CD14-positive monocyte (primary cell): ENCODE data around the gene NUP93. TPM values are rescaled to one million over a fixed set of nuclear protein-coding genes. Genes with fewer than 3 reads are reported as not detected.

Experiments used
- DNase-seq, 3 donors: peaks; one replicate each; pipeline ENCODE4 v3.0.0-alpha.2; 2011 to 2022
- H2AFZ ChIP-seq: 2 replicates; pipeline ENCODE4 v1.6.0; 2012; ENCODE audit warnings: mild to moderate bottlenecking, low read depth, low read length, inconsistent platforms; ENCODE audit not compliant: insufficient read depth, poor library complexity, severe bottlenecking
- H3K27ac ChIP-seq, 2 donors: 1 replicate in 1 of 2; 2 replicates in 1 of 2; pipeline ENCODE4 v1.5.1; 2012 to 2013; ENCODE audit warnings: low read length in 2 of 2, control low read depth in 1 of 2, inconsistent platforms in 1 of 2, low read depth in 1 of 2, mild to moderate bottlenecking in 1 of 2
- H3K27me3 ChIP-seq, 2 donors: one replicate each; pipeline versions ENCODE4 v1.6.0 to v1.6.1; 2011 to 2013; ENCODE audit warnings: low read length in 2 of 2; ENCODE audit not compliant: control insufficient read depth in 2 of 2, insufficient read depth in 2 of 2
- H3K36me3 ChIP-seq, 2 donors: replicated peaks in 1 of 2; 1 replicate in 1 of 2; 2 replicates in 1 of 2; pipeline versions ENCODE4 v1.5.1 to v1.6.1; 2012 to 2013; ENCODE audit warnings: low read length in 2 of 2, control low read depth in 1 of 2, inconsistent platforms in 1 of 2, mild to moderate bottlenecking in 1 of 2; ENCODE audit not compliant: insufficient read depth in 2 of 2, control insufficient read depth in 1 of 2
- H3K4me1 ChIP-seq, 2 donors: 1 replicate in 1 of 2; 2 replicates in 1 of 2; pipeline versions ENCODE4 v1.5.1 to v1.6.1; 2012 to 2013; ENCODE audit warnings: low read length in 2 of 2, control low read depth in 1 of 2, inconsistent platforms in 1 of 2, mild to moderate bottlenecking in 1 of 2, moderate library complexity in 1 of 2; ENCODE audit not compliant: insufficient read depth in 2 of 2, control insufficient read depth in 1 of 2
- H3K4me2 ChIP-seq: replicated peaks from 2 replicates; pipeline ENCODE3; 2012; ENCODE audit warnings: low read length, moderate library complexity, mild to moderate bottlenecking; ENCODE audit not compliant: poor library complexity, severe bottlenecking; ENCODE audit errors: extremely low read depth
- H3K4me3 ChIP-seq, 3 experiments: fragments of 200-600 bp in 1 of 3; sonication (generic) in 1 of 3; replicated peaks in 1 of 3; 1 replicate in 2 of 3; 2 replicates in 1 of 3; pipeline ENCODE4 v1.5.1; 2011 to 2013; ENCODE audit warnings: low read length in 3 of 3, mild to moderate bottlenecking in 3 of 3, control low read depth in 2 of 3, low read depth in 2 of 3, inconsistent platforms in 1 of 3, moderate library complexity in 1 of 3
- H3K79me2 ChIP-seq: 2 replicates; pipeline ENCODE4 v1.6.0; 2012; ENCODE audit warnings: mild to moderate bottlenecking, control low read depth, inconsistent platforms, low read length, moderate library complexity; ENCODE audit not compliant: insufficient read depth
- H3K9ac ChIP-seq: 2 replicates; pipeline ENCODE4 v1.6.0; 2017; ENCODE audit warnings: low read length, mild to moderate bottlenecking; ENCODE audit not compliant: insufficient read depth, poor library complexity, severe bottlenecking
- H3K9me3 ChIP-seq, 2 donors: replicated peaks in 1 of 2; 1 replicate in 1 of 2; 2 replicates in 1 of 2; pipeline versions ENCODE4 v1.5.1 to v1.6.1; 2012 to 2013; ENCODE audit warnings: low read length in 2 of 2, control low read depth in 1 of 2; ENCODE audit not compliant: control insufficient read depth in 1 of 2, insufficient read depth in 1 of 2
- H4K20me1 ChIP-seq: 2 replicates; pipeline ENCODE4 v1.6.0; 2012; ENCODE audit warnings: mild to moderate bottlenecking, low read length, control low read depth, moderate library complexity; ENCODE audit not compliant: insufficient read depth
- H3K27ac Mint-ChIP-seq, 7 donors: one replicate each; pipeline ENCODE4 v1.8.0; 2020; ENCODE audit warnings: mild to moderate bottlenecking in 7 of 7, mixed read lengths in 7 of 7, moderate library complexity in 6 of 7, inconsistent platforms in 2 of 7
- H3K27me3 Mint-ChIP-seq, 3 donors: one replicate each; pipeline ENCODE4 v1.8.0; 2021 to 2022; ENCODE audit warnings: low read depth in 3 of 3, mild to moderate bottlenecking in 3 of 3, mixed read lengths in 3 of 3, moderate library complexity in 3 of 3, inconsistent platforms in 1 of 3
- H3K36me3 Mint-ChIP-seq, 2 donors: one replicate each; pipeline ENCODE4 v1.8.0; 2020; ENCODE audit warnings: mixed read lengths in 2 of 2, inconsistent platforms in 1 of 2, mild to moderate bottlenecking in 1 of 2
- H3K4me1 Mint-ChIP-seq: one replicate; pipeline ENCODE4 v1.8.0; 2020; ENCODE audit warnings: mild to moderate bottlenecking, mixed read lengths
- H3K4me3 Mint-ChIP-seq, 2 donors: one replicate each; pipeline ENCODE4 v1.8.0; 2020; ENCODE audit warnings: mild to moderate bottlenecking in 2 of 2, mixed read lengths in 2 of 2, moderate library complexity in 1 of 2
- H3K9me3 Mint-ChIP-seq, 7 donors: one replicate each; pipeline ENCODE4 v1.8.0; 2020 to 2022; ENCODE audit warnings: mixed read lengths in 7 of 7, mild to moderate bottlenecking in 6 of 7, moderate library complexity in 6 of 7, inconsistent platforms in 2 of 7
- WGBS: methylation state at CpG from one replicate; pipeline ENCODE4 v1.1.5; 2013; ENCODE audit warnings: missing lambda C conversion rate; ENCODE audit not compliant: insufficient coverage; 5-methylcytosine and 5-hydroxymethylcytosine counted together
- intact Hi-C, 2 donors: fragments of 100-400 bp; cut with micrococcal nuclease; formaldehyde crosslinking; loops; one replicate each; pipeline versions ENCODE4 v1.15.0 to v1.15.1; 2023
- polyA plus RNA-seq, 3 donors: library from polyadenylated mRNA; depleted of rRNA in 1 of 3; unstranded in 2 of 3; stranded (reverse) in 1 of 3; fragments of 300-500 nt in 2 of 3; fragments of >200 nt in 1 of 3; fragmentation: Illumina TruSeq in 2 of 3; gene quantifications; 1 replicate in 2 of 3; 2 replicates in 1 of 3; pipeline ENCODE4 v1.2.3, GENCODE V29; 2012 to 2021
- TF ChIP-seq, protein P1 (sequence below): fragments of 200-600 bp; IDR thresholded peaks from one replicate; pipeline ENCODE4 v1.8.0; 2022; ENCODE audit warnings: antibody characterized with exemption, mild to moderate bottlenecking

NUP93 gene
- polyA plus RNA-seq, 3 donors: 46.6 to 77.7 (median 59.4) TPM

DNA sequence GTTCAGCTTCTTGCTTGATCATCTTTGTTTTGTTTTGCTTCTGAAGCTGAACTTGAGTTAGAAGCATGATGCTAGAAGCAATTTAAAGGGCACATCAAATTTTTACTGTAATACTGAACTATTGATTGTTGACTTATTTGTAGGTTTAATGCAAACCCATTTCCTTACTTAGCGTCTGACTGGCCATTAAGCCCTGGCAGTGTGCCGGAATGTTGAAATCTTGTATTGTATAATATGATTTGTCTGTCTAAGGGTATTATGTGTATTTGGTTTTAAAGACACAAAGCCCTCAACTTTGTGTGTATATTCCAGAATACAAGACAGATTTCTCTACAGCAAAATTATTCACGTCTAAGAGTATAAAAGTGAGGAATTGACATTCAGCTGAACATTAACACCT lies 39.7 kb downstream of the NUP93 start:
- no peak for DNase-seq
- no peak overlapping the region for H3K27ac Mint-ChIP-seq
- peaks cover 11% of the 10 kb centered on the region for H3K79me2 ChIP-seq

DNA sequence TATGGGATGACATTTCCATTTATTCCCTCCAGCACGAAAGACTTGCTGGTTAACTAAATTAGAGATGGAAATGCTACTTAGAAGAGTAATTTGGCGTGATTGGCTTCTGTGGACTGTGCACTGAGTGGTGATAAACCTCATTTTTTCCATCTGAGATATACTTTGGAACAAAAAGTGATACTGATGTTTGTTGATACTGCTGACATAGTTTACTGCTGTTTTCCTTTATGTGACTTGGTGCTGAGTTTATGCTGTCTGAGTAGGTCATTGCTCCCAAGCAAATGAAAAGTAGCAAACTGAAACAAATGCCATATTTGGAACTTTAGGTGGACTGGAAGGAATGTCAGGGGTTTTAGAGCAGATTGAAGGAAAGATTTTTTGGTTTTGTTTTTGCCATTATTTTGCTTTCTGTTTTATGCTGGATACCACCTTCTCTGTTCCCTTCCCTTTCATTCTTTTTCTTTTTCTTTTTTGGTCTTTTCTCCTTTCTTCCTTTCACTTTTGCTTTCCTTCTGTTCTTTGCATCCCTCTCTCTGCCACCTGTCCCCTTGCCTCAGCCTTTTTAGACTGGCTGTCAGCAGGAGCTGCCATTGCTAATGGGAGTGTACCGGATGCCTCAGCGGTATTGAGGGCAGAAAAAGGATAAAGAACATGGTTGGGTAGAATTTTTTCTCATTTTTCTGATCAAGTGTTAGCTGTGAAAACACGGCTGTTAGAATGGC lies 41.8 kb downstream of the NUP93 start:
- Histone ChIP-seq H3K4me3 (no peak overlapping the region), H3K4me2 (no peak overlapping the region), H4K20me1 (peaks cover 45% of the 10 kb centered on the region), H3K9me3 (no peaks in the 10 kb centered on the region), H3K9ac (no peak overlapping the region), H3K4me1 (peaks cover 3 to 4% of the 10 kb centered on the region in 2 donors), H3K27ac (no peak overlapping the region), H3K27me3 (no peaks in the 10 kb centered on the region), H2AFZ (no peak overlapping the region), H3K36me3 (peaks cover 3 to 16% of the 10 kb centered on the region in 2 donors), H3K79me2 (peaks cover 11% of the 10 kb centered on the region)
- Mint-ChIP-seq H3K27me3 (peaks cover 0 to 2% (median 0%) of the 10 kb centered on the region in 3 donors), H3K9me3 (no peaks in the 10 kb centered on the region), H3K4me1 (peaks cover 14% of the 10 kb centered on the region), H3K36me3 (peaks cover 10 to 21% of the 10 kb centered on the region in 2 donors), H3K27ac (peak overlapping the region in 3 of 7 donors; percentile 32 to 66 (median 33)), H3K4me3 (no peak overlapping the region)
- DNase-seq: no peak
- WGBS: 100% methylated on average over 2 of the region's 5 CpGs
- TF ChIP-seq, protein P1, sequence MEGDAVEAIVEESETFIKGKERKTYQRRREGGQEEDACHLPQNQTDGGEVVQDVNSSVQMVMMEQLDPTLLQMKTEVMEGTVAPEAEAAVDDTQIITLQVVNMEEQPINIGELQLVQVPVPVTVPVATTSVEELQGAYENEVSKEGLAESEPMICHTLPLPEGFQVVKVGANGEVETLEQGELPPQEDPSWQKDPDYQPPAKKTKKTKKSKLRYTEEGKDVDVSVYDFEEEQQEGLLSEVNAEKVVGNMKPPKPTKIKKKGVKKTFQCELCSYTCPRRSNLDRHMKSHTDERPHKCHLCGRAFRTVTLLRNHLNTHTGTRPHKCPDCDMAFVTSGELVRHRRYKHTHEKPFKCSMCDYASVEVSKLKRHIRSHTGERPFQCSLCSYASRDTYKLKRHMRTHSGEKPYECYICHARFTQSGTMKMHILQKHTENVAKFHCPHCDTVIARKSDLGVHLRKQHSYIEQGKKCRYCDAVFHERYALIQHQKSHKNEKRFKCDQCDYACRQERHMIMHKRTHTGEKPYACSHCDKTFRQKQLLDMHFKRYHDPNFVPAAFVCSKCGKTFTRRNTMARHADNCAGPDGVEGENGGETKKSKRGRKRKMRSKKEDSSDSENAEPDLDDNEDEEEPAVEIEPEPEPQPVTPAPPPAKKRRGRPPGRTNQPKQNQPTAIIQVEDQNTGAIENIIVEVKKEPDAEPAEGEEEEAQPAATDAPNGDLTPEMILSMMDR: no peak
- intact Hi-C loops: no loop called here

More for the DNA sequence above, 39.7 kb downstream of the NUP93 start:
- H3K27me3 ChIP-seq: no peaks in the 10 kb centered on the region
- Mint-ChIP-seq H3K27me3 (peaks cover 0 to 2% (median 0%) of the 10 kb centered on the region in 3 donors), H3K9me3 (no peaks in the 10 kb centered on the region), H3K36me3 (peaks cover 24 to 32% of the 10 kb centered on the region in 2 donors), H3K4me3 (no peak overlapping the region), H3K4me1 (peaks cover 11% of the 10 kb centered on the region)
- no peak overlapping the region for H2AFZ ChIP-seq
- intact Hi-C loops: no loop called here
- no peak overlapping the region for H3K4me3 ChIP-seq
- no peak overlapping the region for H3K27ac ChIP-seq
- H3K4me1 ChIP-seq: no peaks in the 10 kb centered on the region
- H3K9ac ChIP-seq: no peak overlapping the region
- no CpG with 5 or more reads among the region's 3 CpGs for WGBS
- no peak overlapping the region for H3K4me2 ChIP-seq
- no peaks in the 10 kb centered on the region for H3K9me3 ChIP-seq
- peaks cover 44% of the 10 kb centered on the region for H4K20me1 ChIP-seq
- TF ChIP-seq, protein P1: no peak
- peaks cover 13 to 33% of the 10 kb centered on the region in 2 donors for H3K36me3 ChIP-seq
